Measurements from ENCODE around the gene DUSP6.

Gene DUSP6

GRCh38 chr12:89358805-89359204, 6.5 kb upstream of the DUSP6 start:
- no peak overlapping the region for H3K27ac ChIP-seq (ENCODE audit: low read depth, low read length)
- peaks cover 3% of the 10 kb centered on the region; the same call in 1 of the 2 replicates for H3K36me3 ChIP-seq (ENCODE audit: insufficient read depth, low read length)
- peaks cover 14% of the 10 kb centered on the region for H3K79me2 ChIP-seq (ENCODE audit: control insufficient read depth, insufficient read depth, low read length, unreplicated experiment)
- H3K27me3 ChIP-seq (ENCODE audit: insufficient read depth, low read length) = no peaks in the 10 kb centered on the region
- H2AFZ ChIP-seq (ENCODE audit: low read length, unreplicated experiment) = no peak overlapping the region
- H3K4me1 ChIP-seq (ENCODE audit: control insufficient read depth, insufficient read depth, low read length, unreplicated experiment) = peaks cover 14% of the 10 kb centered on the region
- H3K4me3 ChIP-seq (ENCODE audit: low read depth, low read length) = no peak overlapping the region

- peaks cover 14% of the 10 kb centered on the region for H3K4me1 ChIP-seq (ENCODE audit: control insufficient read depth, insufficient read depth, low read length, unreplicated experiment)
- no peak overlapping the region for H3K27ac ChIP-seq (ENCODE audit: low read depth, low read length)
- H3K27me3 ChIP-seq (ENCODE audit: insufficient read depth, low read length) = no peaks in the 10 kb centered on the region
Measured at GRCh38 chr12:89357297-89357730, 5.0 kb upstream of the DUSP6 start.

GRCh38 chr12:89356069-89356665, 3.9 kb upstream of the DUSP6 start:
- H3K79me2 ChIP-seq (ENCODE audit: control insufficient read depth, insufficient read depth, low read length, unreplicated experiment) = peaks cover 24% of the 10 kb centered on the region
- H3K27ac ChIP-seq (ENCODE audit: low read depth, low read length) = no peak overlapping the region
- H3K4me1 ChIP-seq (ENCODE audit: control insufficient read depth, insufficient read depth, low read length, unreplicated experiment) = peaks cover 14% of the 10 kb centered on the region
- H3K27me3 ChIP-seq (ENCODE audit: insufficient read depth, low read length) = no peaks in the 10 kb centered on the region
- H3K4me3 ChIP-seq (ENCODE audit: low read depth, low read length) = no peak overlapping the region
- no peak overlapping the region for H2AFZ ChIP-seq (ENCODE audit: low read length, unreplicated experiment)
- H3K36me3 ChIP-seq (ENCODE audit: insufficient read depth, low read length) = peaks cover 3% of the 10 kb centered on the region; the same call in 1 of the 2 replicates

More at GRCh38 chr12:89357297-89357730, 5.0 kb upstream of the DUSP6 start:
- peaks cover 14% of the 10 kb centered on the region for H3K79me2 ChIP-seq (ENCODE audit: control insufficient read depth, insufficient read depth, low read length, unreplicated experiment)
- H3K36me3 ChIP-seq (ENCODE audit: insufficient read depth, low read length) = peaks cover 3% of the 10 kb centered on the region; the same call in 1 of the 2 replicates
- H2AFZ ChIP-seq (ENCODE audit: low read length, unreplicated experiment) = no peak overlapping the region
- no peak overlapping the region for H3K4me3 ChIP-seq (ENCODE audit: low read depth, low read length)

GRCh38 chr12:89355243-89356068, 3.2 kb upstream of the DUSP6 start:
- no peaks in the 10 kb centered on the region for H3K27me3 ChIP-seq (ENCODE audit: insufficient read depth, low read length)
- H3K36me3 ChIP-seq (ENCODE audit: insufficient read depth, low read length) = peaks cover 5% of the 10 kb centered on the region; the same call in 1 of the 2 replicates
- H3K27ac ChIP-seq (ENCODE audit: low read depth, low read length) = peak overlapping the region; percentile 86; the same call in 1 of the 2 replicates
- peaks cover 14% of the 10 kb centered on the region for H3K4me1 ChIP-seq (ENCODE audit: control insufficient read depth, insufficient read depth, low read length, unreplicated experiment)
- peak overlapping the region; percentile 93 for H3K4me3 ChIP-seq (ENCODE audit: low read depth, low read length)
- H3K79me2 ChIP-seq (ENCODE audit: control insufficient read depth, insufficient read depth, low read length, unreplicated experiment) = peaks cover 31% of the 10 kb centered on the region
- H2AFZ ChIP-seq (ENCODE audit: low read length, unreplicated experiment) = no peak overlapping the region

- Histone ChIP-seq H3K4me3 (ENCODE audit: low read depth, low read length) (peak overlapping the region; percentile 93), H3K36me3 (ENCODE audit: insufficient read depth, low read length) (peaks cover 13% of the 10 kb centered on the region), H3K4me1 (ENCODE audit: control insufficient read depth, insufficient read depth, low read length, unreplicated experiment) (peaks cover 14% of the 10 kb centered on the region), H2AFZ (ENCODE audit: low read length, unreplicated experiment) (peak overlapping the region; percentile 58), H3K27me3 (ENCODE audit: insufficient read depth, low read length) (no peaks in the 10 kb centered on the region), H3K79me2 (ENCODE audit: control insufficient read depth, insufficient read depth, low read length, unreplicated experiment) (peaks cover 39% of the 10 kb centered on the region), H3K27ac (ENCODE audit: low read depth, low read length) (peak overlapping the region; percentile 86)
Measured at GRCh38 chr12:89354612-89355067, 2.3 kb upstream of the DUSP6 start.

- no peaks in the 10 kb centered on the region for H3K27me3 ChIP-seq (ENCODE audit: insufficient read depth, low read length)
- peak overlapping the region; percentile 93 for H3K4me3 ChIP-seq (ENCODE audit: low read depth, low read length)
- H3K27ac ChIP-seq (ENCODE audit: low read depth, low read length) = peak overlapping the region; percentile 86
- H3K36me3 ChIP-seq (ENCODE audit: insufficient read depth, low read length) = peaks cover 19% of the 10 kb centered on the region
- H3K4me1 ChIP-seq (ENCODE audit: control insufficient read depth, insufficient read depth, low read length, unreplicated experiment) = peaks cover 19% of the 10 kb centered on the region
- H3K79me2 ChIP-seq (ENCODE audit: control insufficient read depth, insufficient read depth, low read length, unreplicated experiment) = peaks cover 45% of the 10 kb centered on the region
- H2AFZ ChIP-seq (ENCODE audit: low read length, unreplicated experiment) = peak overlapping the region; percentile 58
Measured at GRCh38 chr12:89353823-89354611, 1.7 kb upstream of the DUSP6 start.

- no peaks in the 10 kb centered on the region for H3K27me3 ChIP-seq (ENCODE audit: insufficient read depth, low read length)
- peaks cover 52% of the 10 kb centered on the region for H3K79me2 ChIP-seq (ENCODE audit: control insufficient read depth, insufficient read depth, low read length, unreplicated experiment)
Measured at GRCh38 chr12:89353188-89353822, 1.0 kb upstream of the DUSP6 start.

GRCh38 chr12:89352242-89352491, 134 bp downstream of the DUSP6 start:
- Histone ChIP-seq H3K4me3 (ENCODE audit: low read depth, low read length) (peak overlapping the region; percentile 93), H3K27ac (ENCODE audit: low read depth, low read length) (peak overlapping the region; percentile 86), H3K79me2 (ENCODE audit: control insufficient read depth, insufficient read depth, low read length, unreplicated experiment) (peaks cover 56% of the 10 kb centered on the region), H3K4me1 (ENCODE audit: control insufficient read depth, insufficient read depth, low read length, unreplicated experiment) (peaks cover 31% of the 10 kb centered on the region), H2AFZ (ENCODE audit: low read length, unreplicated experiment) (no peak overlapping the region), H3K27me3 (ENCODE audit: insufficient read depth, low read length) (no peaks in the 10 kb centered on the region), H3K36me3 (ENCODE audit: insufficient read depth, low read length) (peaks cover 27% of the 10 kb centered on the region)

More at GRCh38 chr12:89353188-89353822, 1.0 kb upstream of the DUSP6 start:
- Histone ChIP-seq H3K4me3 (ENCODE audit: low read depth, low read length) (peak overlapping the region; percentile 93), H3K36me3 (ENCODE audit: insufficient read depth, low read length) (peaks cover 24% of the 10 kb centered on the region), H2AFZ (ENCODE audit: low read length, unreplicated experiment) (peak overlapping the region; percentile 54), H3K27ac (ENCODE audit: low read depth, low read length) (peak overlapping the region; percentile 86), H3K4me1 (ENCODE audit: control insufficient read depth, insufficient read depth, low read length, unreplicated experiment) (peaks cover 24% of the 10 kb centered on the region)

GRCh38 chr12:89351489-89352241, 636 bp downstream of the DUSP6 start:
- H3K79me2 ChIP-seq (ENCODE audit: control insufficient read depth, insufficient read depth, low read length, unreplicated experiment) = peaks cover 56% of the 10 kb centered on the region

More at GRCh38 chr12:89351489-89352241, 636 bp downstream of the DUSP6 start:
- peak overlapping the region; percentile 86 for H3K27ac ChIP-seq (ENCODE audit: low read depth, low read length)
- peak overlapping the region; percentile 93 for H3K4me3 ChIP-seq (ENCODE audit: low read depth, low read length)
- peaks cover 36% of the 10 kb centered on the region for H3K4me1 ChIP-seq (ENCODE audit: control insufficient read depth, insufficient read depth, low read length, unreplicated experiment)
- no peak overlapping the region for H2AFZ ChIP-seq (ENCODE audit: low read length, unreplicated experiment)
- H3K36me3 ChIP-seq (ENCODE audit: insufficient read depth, low read length) = peaks cover 27% of the 10 kb centered on the region
- no peaks in the 10 kb centered on the region for H3K27me3 ChIP-seq (ENCODE audit: insufficient read depth, low read length)
